ENCODE data around the gene HIVEP3.

The HIVEP3 gene

GRCh38 chr1:41488040-41488951, 430.4 kb downstream of the HIVEP3 start:
- H3K27ac ChIP-seq: no peak overlapping the region
- TF ChIP-seq EZH2 (IDR thresholded peaks at IDR 0.05) (no peak), FOXP2 (optimal IDR thresholded peaks at IDR 0.05; ENCODE audit: control extremely low read depth, extremely low read length, insufficient read depth) (no peak), POLR2AphosphoS5 (IDR thresholded peaks at IDR 0.05; ENCODE audit: borderline replicate concordance, low read depth, low read length) (no peak)
- H3K36me3 ChIP-seq (ENCODE audit: insufficient read depth, low read length): no peaks in the 10 kb centered on the region
- no peak overlapping the region for H3K9ac ChIP-seq (ENCODE audit: insufficient read length)
- no peaks in the 10 kb centered on the region for H3K9me3 ChIP-seq (ENCODE audit: low read depth, low read length)
- H3K4me3 ChIP-seq: no peak overlapping the region
- no peak for DNase-seq (ENCODE audit: low read depth, low spot score)

- no peak overlapping the region for H3K27ac ChIP-seq
- no peak for TF ChIP-seq FOXP2 (optimal IDR thresholded peaks at IDR 0.05; ENCODE audit: control extremely low read depth, extremely low read length, insufficient read depth)
- H3K36me3 ChIP-seq (ENCODE audit: insufficient read depth, low read length): no peaks in the 10 kb centered on the region
- H3K4me3 ChIP-seq: no peak overlapping the region
- H3K9me3 ChIP-seq (ENCODE audit: low read depth, low read length): no peaks in the 10 kb centered on the region
- H3K9ac ChIP-seq (ENCODE audit: insufficient read length): no peak overlapping the region
- DNase-seq (ENCODE audit: low read depth, low spot score): no peak
Observed at GRCh38 chr1:41487126-41488039, 431.3 kb downstream of the HIVEP3 start.

GRCh38 chr1:41486371-41487125, 432.2 kb downstream of the HIVEP3 start:
- DNase-seq (ENCODE audit: low read depth, low spot score): no peak
- no peak overlapping the region for H3K9ac ChIP-seq (ENCODE audit: insufficient read length)

GRCh38 chr1:41486053-41486370, 432.7 kb downstream of the HIVEP3 start:
- Histone ChIP-seq H3K36me3 (ENCODE audit: insufficient read depth, low read length) (no peaks in the 10 kb centered on the region), H3K4me3 (no peak overlapping the region), H3K9me3 (ENCODE audit: low read depth, low read length) (no peaks in the 10 kb centered on the region), H3K9ac (ENCODE audit: insufficient read length) (no peak overlapping the region), H3K27ac (no peak overlapping the region)
- TF ChIP-seq POLR2AphosphoS5 (IDR thresholded peaks at IDR 0.05; ENCODE audit: borderline replicate concordance, low read depth, low read length) (no peak), FOXP2 (optimal IDR thresholded peaks at IDR 0.05; ENCODE audit: control extremely low read depth, extremely low read length, insufficient read depth) (no peak), EZH2 (IDR thresholded peaks at IDR 0.05) (no peak)
- DNase-seq (ENCODE audit: low read depth, low spot score): no peak

More at GRCh38 chr1:41486371-41487125, 432.2 kb downstream of the HIVEP3 start:
- Histone ChIP-seq H3K36me3 (ENCODE audit: insufficient read depth, low read length) (no peaks in the 10 kb centered on the region), H3K27ac (no peak overlapping the region), H3K4me3 (no peak overlapping the region), H3K9me3 (ENCODE audit: low read depth, low read length) (no peaks in the 10 kb centered on the region)
- TF ChIP-seq POLR2AphosphoS5 (IDR thresholded peaks at IDR 0.05; ENCODE audit: borderline replicate concordance, low read depth, low read length): no peak
- TF ChIP-seq FOXP2 (optimal IDR thresholded peaks at IDR 0.05; ENCODE audit: control extremely low read depth, extremely low read length, insufficient read depth): no peak
- TF ChIP-seq EZH2 (IDR thresholded peaks at IDR 0.05): no peak

GRCh38 chr1:41485605-41486004, 433.1 kb downstream of the HIVEP3 start:
- no peak overlapping the region for H3K9ac ChIP-seq (ENCODE audit: insufficient read length)
- no peak for TF ChIP-seq POLR2AphosphoS5 (IDR thresholded peaks at IDR 0.05; ENCODE audit: borderline replicate concordance, low read depth, low read length)
- no peak for TF ChIP-seq FOXP2 (optimal IDR thresholded peaks at IDR 0.05; ENCODE audit: control extremely low read depth, extremely low read length, insufficient read depth)
- TF ChIP-seq EZH2 (IDR thresholded peaks at IDR 0.05): no peak

GRCh38 chr1:41484402-41485241, 434.1 kb downstream of the HIVEP3 start, which contains the start of gene EDN2:
Gene EDN2, minus strand, starts transcription at chr1:41484683. Its CDS starts 82 bp downstream, at chr1:41484601.
- Histone ChIP-seq H3K9ac (ENCODE audit: insufficient read length) (no peak within 1 kb of the TSS), H3K36me3 (ENCODE audit: insufficient read depth, low read length) (no peaks in the 10 kb centered on the region), H3K27ac (no peak within 1 kb of the TSS), H3K4me3 (no peak within 1 kb of the TSS), H3K9me3 (ENCODE audit: low read depth, low read length) (no peaks in the 10 kb centered on the region)
- no peak for DNase-seq (ENCODE audit: low read depth, low spot score)
- TF ChIP-seq FOXP2 (optimal IDR thresholded peaks at IDR 0.05; ENCODE audit: control extremely low read depth, extremely low read length, insufficient read depth) (no peak), POLR2AphosphoS5 (IDR thresholded peaks at IDR 0.05; ENCODE audit: borderline replicate concordance, low read depth, low read length) (no peak), EZH2 (IDR thresholded peaks at IDR 0.05) (no peak)

More at GRCh38 chr1:41485605-41486004, 433.1 kb downstream of the HIVEP3 start:
- Histone ChIP-seq H3K9me3 (ENCODE audit: low read depth, low read length) (no peaks in the 10 kb centered on the region), H3K4me3 (no peak overlapping the region), H3K36me3 (ENCODE audit: insufficient read depth, low read length) (no peaks in the 10 kb centered on the region), H3K27ac (no peak overlapping the region)
- no peak for DNase-seq (ENCODE audit: low read depth, low spot score)

GRCh38 chr1:41483960-41484401, 434.7 kb downstream of the HIVEP3 start:
- no peaks in the 10 kb centered on the region for H3K9me3 ChIP-seq (ENCODE audit: low read depth, low read length)
- no peak overlapping the region for H3K27ac ChIP-seq
- H3K9ac ChIP-seq (ENCODE audit: insufficient read length): no peak overlapping the region
- H3K4me3 ChIP-seq: no peak overlapping the region
- no peak for DNase-seq (ENCODE audit: low read depth, low spot score)
- TF ChIP-seq EZH2 (IDR thresholded peaks at IDR 0.05) (no peak), POLR2AphosphoS5 (IDR thresholded peaks at IDR 0.05; ENCODE audit: borderline replicate concordance, low read depth, low read length) (no peak), FOXP2 (optimal IDR thresholded peaks at IDR 0.05; ENCODE audit: control extremely low read depth, extremely low read length, insufficient read depth) (no peak)
- H3K36me3 ChIP-seq (ENCODE audit: insufficient read depth, low read length): no peaks in the 10 kb centered on the region
